HG03342 (cell line): ENCODE results near the gene ITM2B.
A peak's percentile ranks its signal among the peaks of the same experiment; 100 is the strongest.
"Not testable (repeated sequence)": the region's sequence is repeated elsewhere in the genome, so short reads cannot be mapped to it uniquely, and the experiment has no call there.

Experiments used
- ATAC-seq: cut with Tn5 transposase; IDR thresholded peaks from one replicate; pipeline ENCODE4 v1.9.1; 2021; ENCODE audit warnings: mild to moderate bottlenecking, moderate library complexity; ENCODE audit not compliant: unreplicated experiment

Gene ITM2B

GRCh38 chr13:48222358-48223301, 10.4 kb upstream of the ITM2B start:
- no peak for ATAC-seq

- ATAC-seq, result no peak
Measured at GRCh38 chr13:48224701-48225100, 8.3 kb upstream of the ITM2B start.

GRCh38 chr13:48230541-48230940, 2.5 kb upstream of the ITM2B start:
- ATAC-seq, result no peak

- no peak for ATAC-seq
Measured at GRCh38 chr13:48231080-48231479, 1.9 kb upstream of the ITM2B start.

GRCh38 chr13:48231933-48232332, 1.1 kb upstream of the ITM2B start:
- ATAC-seq, result no peak

- ATAC-seq, result peak; percentile 4
Measured at GRCh38 chr13:48232420-48233045, 473 bp upstream of the ITM2B start.

- ATAC-seq, result peak; percentile 2
Measured at GRCh38 chr13:48233889-48234488, 983 bp downstream of the ITM2B start.

GRCh38 chr13:48234566-48235340, 1.7 kb downstream of the ITM2B start:
- peak; percentile 57 for ATAC-seq

- no peak for ATAC-seq
Measured at GRCh38 chr13:48235341-48236135, 2.5 kb downstream of the ITM2B start.

GRCh38 chr13:48236528-48237353, 3.7 kb downstream of the ITM2B start:
- ATAC-seq, result no peak

GRCh38 chr13:48239369-48239768, 6.4 kb downstream of the ITM2B start:
- ATAC-seq, result not testable (repeated sequence)

GRCh38 chr13:48241651-48242050, 8.6 kb downstream of the ITM2B start:
- ATAC-seq, result no peak

- ATAC-seq, result no peak
Measured at GRCh38 chr13:48242677-48243076, 9.7 kb downstream of the ITM2B start.

- no peak for ATAC-seq
Measured at GRCh38 chr13:48244159-48244558, 11.2 kb downstream of the ITM2B start.

GRCh38 chr13:48246102-48246501, 13.1 kb downstream of the ITM2B start:
- ATAC-seq, result no peak

- ATAC-seq, result no peak
Measured at GRCh38 chr13:48249018-48249417, 16.0 kb downstream of the ITM2B start.

GRCh38 chr13:48251611-48252081, 18.6 kb downstream of the ITM2B start:
- no peak for ATAC-seq

GRCh38 chr13:48252176-48252575, 19.2 kb downstream of the ITM2B start:
- no peak for ATAC-seq

- no peak for ATAC-seq
Measured at GRCh38 chr13:48253849-48254248, 20.8 kb downstream of the ITM2B start.
